Thyroid gland (tissue), 4 donors: Measurements from ENCODE around the gene RNF144A. TPM values are rescaled to one million over a fixed set of nuclear protein-coding genes. Genes with fewer than 3 reads are reported as not detected.

ENCODE experiments used
- DNase-seq, 2 donors: peaks; one replicate each; pipeline ENCODE4 v3.0.0-alpha.2; 2019
- H3K27ac ChIP-seq, 3 donors: fragments of 200-600 bp; sonication (generic); 1 replicate in 2 of 3; 2 replicates in 1 of 3; pipeline ENCODE4 v1.5.1; 2016 to 2019; ENCODE audit warnings: mild to moderate bottlenecking in 1 of 3, moderate library complexity in 1 of 3
- H3K27me3 ChIP-seq: fragments of 200-600 bp; sonication (generic); one replicate; pipeline ENCODE4 v1.5.1; 2019
- H3K36me3 ChIP-seq, 2 donors: fragments of 200-600 bp; sonication (generic); one replicate each; pipeline ENCODE4 v1.5.1; 2016 to 2019
- H3K4me1 ChIP-seq, 2 donors: fragments of 200-600 bp; sonication (generic); one replicate each; pipeline ENCODE4 v1.5.1; 2017 to 2019
- H3K4me3 ChIP-seq, 3 donors: fragments of 200-600 bp; sonication (generic); replicated peaks in 1 of 3; 1 replicate in 2 of 3; 2 replicates in 1 of 3; pipeline ENCODE4 v1.5.1; 2016; ENCODE audit warnings: mild to moderate bottlenecking in 1 of 3
- H3K9me3 ChIP-seq: fragments of 200-600 bp; sonication (generic); one replicate; pipeline ENCODE4 v1.5.1; 2017
- CTCF ChIP-seq, 6 experiments: fragments of 200-600 bp in 3 of 6; fragments of 450-650 bp in 3 of 6; sonication (generic) in 3 of 6; IDR thresholded peaks; one replicate each; pipeline ENCODE4 v1.5.1; 2016 to 2019; ENCODE audit warnings: antibody characterized with exemption in 6 of 6, mild to moderate bottlenecking in 2 of 6, inconsistent platforms in 1 of 6, moderate library complexity in 1 of 6
- POLR2A ChIP-seq, 2 donors: fragments of 450-650 bp; IDR thresholded peaks; one replicate each; pipeline ENCODE4 v1.6.1; 2017; ENCODE audit warnings: antibody characterized with exemption in 2 of 2, mild to moderate bottlenecking in 2 of 2, moderate library complexity in 1 of 2
- WGBS, 2 donors: methylation state at CpG; one replicate each; pipeline ENCODE4 v1.1.5; 2017; 5-methylcytosine and 5-hydroxymethylcytosine counted together
- intact Hi-C: fragments of 100-400 bp; cut with DNase I; formaldehyde crosslinking; loops from one replicate; pipeline ENCODE4 v1.15.1; 2023
- total RNA-seq, 4 donors: library from RNA; depleted of rRNA; stranded (reverse); fragments of >200 nt; gene quantifications; one replicate each; pipeline ENCODE4 v1.2.3, GENCODE V29; 2016

RNF144A gene
- total RNA-seq, 4 donors from 2014 or later: 8.0 to 12.2 (median 10.6) TPM

- no peaks in the 10 kb centered on the region for H3K36me3 ChIP-seq
- no peaks in the 10 kb centered on the region for H3K9me3 ChIP-seq
- TF ChIP-seq CTCF (IDR thresholded peaks at IDR 0.05) (no peak), POLR2A (IDR thresholded peaks at IDR 0.05) (no peak)
- intact Hi-C loops: no loop called here
- no peak overlapping the region for H3K27ac ChIP-seq
- no peaks in the 10 kb centered on the region for H3K27me3 ChIP-seq
- H3K4me1 ChIP-seq: peaks cover 18 to 24% of the 10 kb centered on the region in 2 donors
- H3K4me3 ChIP-seq: no peak overlapping the region
- WGBS, 2 donors: 93 to 97% methylated on average over 9 of the region's 9 CpGs
- DNase-seq: no peak
Observed at GRCh38 chr2:7025082-7025481, 107.9 kb downstream of the RNF144A start.

GRCh38 chr2:7026742-7027141 lies 109.5 kb downstream of the RNF144A start:
- Histone ChIP-seq H3K27ac (no peak overlapping the region), H3K9me3 (no peaks in the 10 kb centered on the region), H3K4me3 (no peak overlapping the region), H3K36me3 (no peaks in the 10 kb centered on the region), H3K4me1 (peaks cover 15 to 19% of the 10 kb centered on the region in 2 donors), H3K27me3 (no peaks in the 10 kb centered on the region)
- no peak for DNase-seq
- intact Hi-C loops: no loop called here
- WGBS, 2 donors: 77 to 84% methylated on average over 8 of the region's 8 CpGs
- no peak for TF ChIP-seq POLR2A (IDR thresholded peaks at IDR 0.05)
- no peak for TF ChIP-seq CTCF (IDR thresholded peaks at IDR 0.05)

GRCh38 chr2:7027411-7027810 lies 110.2 kb downstream of the RNF144A start:
- Histone ChIP-seq H3K36me3 (no peaks in the 10 kb centered on the region), H3K27me3 (no peaks in the 10 kb centered on the region), H3K4me1 (peaks cover 15 to 26% of the 10 kb centered on the region in 2 donors), H3K27ac (peak overlapping the region in 1 of 3 donors; percentile 13), H3K9me3 (no peaks in the 10 kb centered on the region), H3K4me3 (no peak overlapping the region)
- no peak for DNase-seq
- intact Hi-C loops: no loop called here
- TF ChIP-seq POLR2A (IDR thresholded peaks at IDR 0.05) (no peak), CTCF (IDR thresholded peaks at IDR 0.05) (no peak)
- 74 to 83% methylated on average over 4 of the region's 4 CpGs for WGBS, 2 donors

GRCh38 chr2:7027956-7028655 lies 110.9 kb downstream of the RNF144A start:
- Histone ChIP-seq H3K4me1 (peaks cover 15 to 27% of the 10 kb centered on the region in 2 donors), H3K27ac (peak overlapping the region in 2 of 3 donors; percentile 18 to 74), H3K9me3 (no peaks in the 10 kb centered on the region), H3K27me3 (no peaks in the 10 kb centered on the region), H3K36me3 (no peaks in the 10 kb centered on the region), H3K4me3 (no peak overlapping the region)
- intact Hi-C loops: no loop called here
- WGBS, 2 donors: 61% methylated on average over 13 to 15 of the region's 15 CpGs
- DNase-seq: peak; percentile 64 to 65
- TF ChIP-seq CTCF (IDR thresholded peaks at IDR 0.05) (no peak), POLR2A (IDR thresholded peaks at IDR 0.05) (no peak)

GRCh38 chr2:7028846-7029245 lies 111.6 kb downstream of the RNF144A start:
- Histone ChIP-seq H3K27ac (peak overlapping the region in 2 of 3 donors; percentile 25 to 74), H3K36me3 (no peaks in the 10 kb centered on the region), H3K4me1 (peaks cover 20 to 34% of the 10 kb centered on the region in 2 donors), H3K27me3 (no peaks in the 10 kb centered on the region), H3K4me3 (no peak overlapping the region), H3K9me3 (no peaks in the 10 kb centered on the region)
- WGBS, 2 donors: 82 to 83% methylated on average over 6 of the region's 6 CpGs
- DNase-seq: no peak
- no peak for TF ChIP-seq POLR2A (IDR thresholded peaks at IDR 0.05)
- no peak for TF ChIP-seq CTCF (IDR thresholded peaks at IDR 0.05)
- intact Hi-C loops: no loop called here
